HEK293 (cell line): ENCODE measurements around the gene PDZD8.

Experiments used
- CTCF ChIA-PET: fragments of 350-600 bp; formaldehyde crosslinking; extraction: SDS; loops from one replicate; lab custom pipeline; 2021; ENCODE audit warnings: antibody characterized with exemption; lab: Yijun Ruan, JAX
- POLR2A ChIA-PET: fragments of 300-600 bp; formaldehyde crosslinking; extraction: SDS; loops from one replicate; lab custom pipeline; 2020; ENCODE audit warnings: antibody characterized with exemption, inconsistent platforms; lab: Yijun Ruan, JAX
- H3K27ac ChIP-seq: fragments of 200-500 bp; sonication (Bioruptor generic); 2 replicates; pipeline ENCODE4 v1.5.1; 2014; ENCODE audit warnings: low read depth, low read length, control low read depth, inconsistent platforms; ENCODE audit errors: extremely low read depth
- H3K36me3 ChIP-seq, 2 experiments: fragments of 200-500 bp in 1 of 2; sonication (Bioruptor generic) in 1 of 2; 1 replicate in 1 of 2; 2 replicates in 1 of 2; pipeline ENCODE4 v1.5.1; 2014 to 2017; ENCODE audit warnings: inconsistent platforms in 2 of 2, low read length in 2 of 2; ENCODE audit not compliant: control insufficient read depth in 2 of 2, insufficient read depth in 1 of 2
- H3K4me1 ChIP-seq: fragments of 200-500 bp; sonication (Bioruptor generic); 2 replicates; pipeline ENCODE4 v1.5.1; 2014; ENCODE audit warnings: mild to moderate bottlenecking, low read length, inconsistent platforms; ENCODE audit not compliant: control insufficient read depth, insufficient read depth
- H3K4me3 ChIP-seq: 2 replicates; pipeline ENCODE4 v1.5.1; 2011; ENCODE audit warnings: low read depth, mild to moderate bottlenecking, control low read depth, low read length, moderate library complexity
- H3K9me3 ChIP-seq: fragments of 200-500 bp; sonication (Bioruptor generic); 2 replicates; pipeline ENCODE4 v1.5.1; 2014; ENCODE audit warnings: low read depth, low read length, inconsistent platforms; ENCODE audit not compliant: control insufficient read depth, insufficient read depth
- FEZF1 ChIP-seq: fragments of 450-650 bp; formaldehyde crosslinking; IDR thresholded peaks from 2 replicates; pipeline ENCODE4 v1.5.1; 2016; ENCODE audit warnings: missing biosample characterization, missing genetic modification characterization
- INSM2 ChIP-seq: fragments of 450-650 bp; formaldehyde crosslinking; IDR thresholded peaks from 2 replicates; pipeline ENCODE4 v1.5.1; 2016; ENCODE audit warnings: missing biosample characterization, missing genetic modification characterization
- PRDM10 ChIP-seq: fragments of 450-650 bp; formaldehyde crosslinking; IDR thresholded peaks from 2 replicates; pipeline ENCODE4 v1.5.1; 2016; ENCODE audit warnings: missing biosample characterization, missing genetic modification characterization
- SP7 ChIP-seq: fragments of 450-650 bp; formaldehyde crosslinking; IDR thresholded peaks from 2 replicates; pipeline ENCODE4 v1.5.1; 2016; ENCODE audit warnings: missing biosample characterization, missing genetic modification characterization
- ZBTB49 ChIP-seq: fragments of 450-650 bp; formaldehyde crosslinking; IDR thresholded peaks from 2 replicates; pipeline ENCODE4 v1.5.1; 2016; ENCODE audit warnings: missing biosample characterization, missing genetic modification characterization, low read depth
- ZFP37 ChIP-seq: fragments of 450-650 bp; formaldehyde crosslinking; IDR thresholded peaks from 2 replicates; pipeline ENCODE4 v1.5.1; 2016; ENCODE audit warnings: missing biosample characterization, missing genetic modification characterization
- ZNF184 ChIP-seq: fragments of 450-650 bp; IDR thresholded peaks from 2 replicates; pipeline ENCODE4 v1.5.1; 2018; ENCODE audit warnings: missing biosample characterization, mild to moderate bottlenecking, missing genetic modification characterization
- ZNF292 ChIP-seq: fragments of 450-650 bp; formaldehyde crosslinking; IDR thresholded peaks from 2 replicates; pipeline ENCODE4 v1.5.1; 2016; ENCODE audit warnings: low read depth, missing biosample characterization, missing genetic modification characterization, borderline replicate concordance
- ZNF354C ChIP-seq: fragments of 450-650 bp; formaldehyde crosslinking; IDR thresholded peaks from 2 replicates; pipeline ENCODE4 v1.5.1; 2016; ENCODE audit warnings: missing biosample characterization, missing genetic modification characterization, low read depth, borderline replicate concordance
- ZNF660 ChIP-seq: fragments of 450-650 bp; IDR thresholded peaks from 2 replicates; pipeline ENCODE4 v1.5.1; 2018; ENCODE audit warnings: missing biosample characterization, mild to moderate bottlenecking, missing genetic modification characterization
- ZNF704 ChIP-seq: fragments of 450-650 bp; formaldehyde crosslinking; IDR thresholded peaks from 2 replicates; pipeline ENCODE4 v1.5.1; 2016; ENCODE audit warnings: missing biosample characterization, missing genetic modification characterization
- ZNF747 ChIP-seq: fragments of 450-650 bp; formaldehyde crosslinking; IDR thresholded peaks from 2 replicates; pipeline ENCODE4 v1.5.1; 2016; ENCODE audit warnings: missing biosample characterization, missing genetic modification characterization
- ZNF76 ChIP-seq: fragments of 450-650 bp; formaldehyde crosslinking; IDR thresholded peaks from 2 replicates; pipeline ENCODE4; 2016; ENCODE audit warnings: low read depth, missing biosample characterization, missing genetic modification characterization, borderline replicate concordance
- TF ChIP-seq, protein P1 (sequence below): fragments of 450-650 bp; formaldehyde crosslinking; IDR thresholded peaks from 2 replicates; pipeline ENCODE4 v1.5.1; 2017; ENCODE audit warnings: missing biosample characterization, missing genetic modification characterization
- TF ChIP-seq, protein P2 (sequence below): fragments of 450-650 bp; formaldehyde crosslinking; IDR thresholded peaks from 2 replicates; pipeline ENCODE4 v1.5.1; 2017; ENCODE audit warnings: missing biosample characterization, missing genetic modification characterization
- TF ChIP-seq, protein P3 (sequence below): IDR thresholded peaks from 2 replicates; pipeline ENCODE4 v1.6.1; 2011; ENCODE audit warnings: mild to moderate bottlenecking, low read depth, low read length, borderline replicate concordance

PDZD8 gene

DNA sequence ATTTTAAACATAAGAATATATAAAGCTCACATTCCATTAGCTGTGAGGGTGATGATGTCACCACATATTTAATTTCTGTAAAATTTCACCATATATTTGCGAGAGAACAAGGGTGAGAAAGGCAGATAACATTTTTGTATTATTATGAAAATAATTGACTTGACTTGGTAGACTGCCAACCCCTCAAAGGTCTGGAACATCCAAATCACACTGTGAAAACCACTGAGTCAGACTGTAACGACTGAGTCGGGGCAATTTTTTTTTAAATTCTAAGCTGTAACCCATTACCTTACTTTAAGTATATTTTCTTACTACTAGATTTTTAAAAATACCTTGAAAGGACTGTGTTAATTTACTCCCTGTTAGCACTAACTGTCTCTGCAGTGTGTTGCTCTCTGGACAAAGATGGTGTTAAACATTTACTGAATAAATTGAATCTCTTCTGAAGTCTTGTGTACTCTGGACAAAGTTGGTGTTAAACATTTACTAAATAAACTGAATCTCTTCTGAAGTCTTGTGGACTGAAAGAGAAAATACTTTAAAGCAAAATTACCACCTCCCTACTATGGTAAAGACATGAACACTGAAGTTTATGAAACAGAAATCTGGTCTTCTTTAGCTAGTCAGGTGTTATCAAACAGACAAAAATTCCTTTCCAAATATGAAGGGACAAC, 14.1 kb downstream of the PDZD8 start (continued):
- TF ChIP-seq ZNF704 (tag by site-specific recombination) (no peak), PRDM10 (tag by site-specific recombination) (no peak), ZNF354C (tag by site-specific recombination) (no peak)
- TF ChIP-seq, protein P1, sequence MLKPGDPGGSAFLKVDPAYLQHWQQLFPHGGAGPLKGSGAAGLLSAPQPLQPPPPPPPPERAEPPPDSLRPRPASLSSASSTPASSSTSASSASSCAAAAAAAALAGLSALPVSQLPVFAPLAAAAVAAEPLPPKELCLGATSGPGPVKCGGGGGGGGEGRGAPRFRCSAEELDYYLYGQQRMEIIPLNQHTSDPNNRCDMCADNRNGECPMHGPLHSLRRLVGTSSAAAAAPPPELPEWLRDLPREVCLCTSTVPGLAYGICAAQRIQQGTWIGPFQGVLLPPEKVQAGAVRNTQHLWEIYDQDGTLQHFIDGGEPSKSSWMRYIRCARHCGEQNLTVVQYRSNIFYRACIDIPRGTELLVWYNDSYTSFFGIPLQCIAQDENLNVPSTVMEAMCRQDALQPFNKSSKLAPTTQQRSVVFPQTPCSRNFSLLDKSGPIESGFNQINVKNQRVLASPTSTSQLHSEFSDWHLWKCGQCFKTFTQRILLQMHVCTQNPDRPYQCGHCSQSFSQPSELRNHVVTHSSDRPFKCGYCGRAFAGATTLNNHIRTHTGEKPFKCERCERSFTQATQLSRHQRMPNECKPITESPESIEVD (tag by site-specific recombination): peak; percentile 76; the same call in 1 of the 2 replicates

DNA sequence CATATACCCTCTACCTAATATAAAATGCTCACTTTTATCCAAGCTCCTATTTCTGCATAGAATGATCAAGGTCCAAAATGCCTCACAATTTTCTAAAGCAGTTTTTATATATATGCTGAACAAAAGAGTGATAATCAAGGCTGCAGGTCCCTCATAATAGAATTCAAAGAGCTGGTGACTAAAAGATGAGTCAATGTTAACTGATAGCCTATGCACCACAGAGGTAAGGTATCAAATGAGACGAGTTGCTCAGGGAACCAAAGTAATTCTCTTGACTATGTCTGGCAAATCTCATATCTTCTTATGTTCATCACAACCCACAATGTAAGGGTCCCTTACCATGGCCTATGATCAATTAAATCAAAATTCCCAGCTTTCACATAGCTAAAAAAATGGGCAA, 15.2 kb downstream of the PDZD8 start:
- TF ChIP-seq ZNF660 (tag by site-specific recombination) (peak; percentile 80), ZNF747 (tag by site-specific recombination) (no peak), SP7 (tag by site-specific recombination) (0 out of 2 replicates have a peak, but pooled peaks have one; percentile 15), ZFP37 (tag by site-specific recombination) (peak; percentile 61; the same call in 1 of the 2 replicates)
- TF ChIP-seq, all 188 proteins: peak for 3
- no peaks in the 10 kb centered on the region; a peak in 1 of 3 replicates for H3K36me3 ChIP-seq
- H3K4me1 ChIP-seq: peaks cover 55% of the 10 kb centered on the region
- POLR2A ChIA-PET: interaction anchor here (1.4 to 2.4 kb wide), 2 partner anchors 11 to 14 kb away, joined by 3 to 9 read pairs; no protein-coding TSS in a partner anchor
- no peak overlapping the region for H3K4me3 ChIP-seq
- no peak overlapping the region for H3K27ac ChIP-seq
- H3K9me3 ChIP-seq: no peaks in the 10 kb centered on the region
- CTCF ChIA-PET: interaction anchor here (0.5 to 1.8 kb wide), 3 partner anchors 12 to 44 kb away, joined by 3 to 5 read pairs (median 4); no protein-coding TSS in a partner anchor

- TF ChIP-seq FEZF1: no peak
- no peak for TF ChIP-seq ZBTB49
- no peak for TF ChIP-seq INSM2 (tag by site-specific recombination)
- no peak for TF ChIP-seq ZNF76 (tag by site-specific recombination)
- TF ChIP-seq ZNF184 (tag by site-specific recombination): no peak
- TF ChIP-seq, protein P2, sequence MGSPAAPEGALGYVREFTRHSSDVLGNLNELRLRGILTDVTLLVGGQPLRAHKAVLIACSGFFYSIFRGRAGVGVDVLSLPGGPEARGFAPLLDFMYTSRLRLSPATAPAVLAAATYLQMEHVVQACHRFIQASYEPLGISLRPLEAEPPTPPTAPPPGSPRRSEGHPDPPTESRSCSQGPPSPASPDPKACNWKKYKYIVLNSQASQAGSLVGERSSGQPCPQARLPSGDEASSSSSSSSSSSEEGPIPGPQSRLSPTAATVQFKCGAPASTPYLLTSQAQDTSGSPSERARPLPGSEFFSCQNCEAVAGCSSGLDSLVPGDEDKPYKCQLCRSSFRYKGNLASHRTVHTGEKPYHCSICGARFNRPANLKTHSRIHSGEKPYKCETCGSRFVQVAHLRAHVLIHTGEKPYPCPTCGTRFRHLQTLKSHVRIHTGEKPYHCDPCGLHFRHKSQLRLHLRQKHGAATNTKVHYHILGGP: no peak
- TF ChIP-seq, protein P3, sequence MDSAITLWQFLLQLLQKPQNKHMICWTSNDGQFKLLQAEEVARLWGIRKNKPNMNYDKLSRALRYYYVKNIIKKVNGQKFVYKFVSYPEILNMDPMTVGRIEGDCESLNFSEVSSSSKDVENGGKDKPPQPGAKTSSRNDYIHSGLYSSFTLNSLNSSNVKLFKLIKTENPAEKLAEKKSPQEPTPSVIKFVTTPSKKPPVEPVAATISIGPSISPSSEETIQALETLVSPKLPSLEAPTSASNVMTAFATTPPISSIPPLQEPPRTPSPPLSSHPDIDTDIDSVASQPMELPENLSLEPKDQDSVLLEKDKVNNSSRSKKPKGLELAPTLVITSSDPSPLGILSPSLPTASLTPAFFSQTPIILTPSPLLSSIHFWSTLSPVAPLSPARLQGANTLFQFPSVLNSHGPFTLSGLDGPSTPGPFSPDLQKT: no peak
- no peak for TF ChIP-seq ZNF292 (tag by site-specific recombination)
- ChIA-PET POLR2A (no interaction called here), CTCF (interaction anchor here (1.2 to 2.6 kb wide), 3 partner anchors 12 to 87 kb away, joined by 3 to 8 read pairs (median 7); no protein-coding TSS in a partner anchor)
- Histone ChIP-seq H3K27ac (no peak overlapping the region), H3K4me1 (peaks cover 26% of the 10 kb centered on the region), H3K36me3 (no peaks in the 10 kb centered on the region; a peak in 1 of 3 replicates), H3K4me3 (no peak overlapping the region), H3K9me3 (no peaks in the 10 kb centered on the region)
Observed at GRCh38 chr10:117355072-117355471, 20.2 kb downstream of the PDZD8 start.
